ENCODE data around the gene UIMC1. TPM values are rescaled to one million over a fixed set of nuclear protein-coding genes. Genes with fewer than 3 reads are reported as not detected.

UIMC1 gene
- total RNA-seq, 1 donor from 2014 or later = 36.1 TPM

DNA sequence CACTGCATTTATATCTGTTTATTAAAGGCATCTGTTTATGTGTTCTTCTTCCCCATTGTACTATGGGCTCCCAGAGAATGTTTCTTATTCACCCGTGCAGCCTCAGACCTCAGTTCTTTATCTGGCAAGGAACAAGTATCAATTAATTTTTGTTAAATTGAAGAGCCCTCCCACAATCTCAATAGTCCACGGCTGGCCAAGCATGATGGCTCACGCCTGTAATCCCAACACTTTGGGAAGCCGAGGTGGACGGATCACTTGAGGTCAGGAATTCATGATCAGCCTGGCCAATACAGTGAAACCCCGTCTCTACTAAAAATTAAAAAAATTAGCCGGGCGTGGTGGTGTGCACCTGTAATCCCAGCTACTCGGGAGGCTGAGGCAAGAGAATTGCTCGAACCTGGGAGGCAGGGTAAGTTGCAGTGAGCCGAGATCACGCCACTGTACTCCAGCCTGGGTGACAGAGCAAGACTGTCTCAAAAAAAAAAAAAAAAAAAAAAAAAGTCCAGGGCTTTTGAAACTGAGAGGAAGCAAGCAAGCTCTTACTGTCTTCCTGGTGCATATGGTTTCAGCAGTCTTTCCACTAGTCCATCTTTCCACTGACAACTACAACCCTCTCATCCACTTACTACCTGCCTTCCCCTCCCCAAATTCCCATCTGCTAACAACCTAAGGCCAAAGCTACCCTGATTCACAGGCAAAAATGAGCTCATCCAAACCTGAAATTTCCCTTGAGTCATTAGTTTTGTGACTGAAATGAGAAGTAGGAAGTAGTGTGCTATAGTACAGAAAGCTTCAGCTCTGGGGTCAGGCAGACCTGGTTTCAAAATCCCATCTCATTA is 105.1 kb downstream of the UIMC1 start:
- H3K27ac Mint-ChIP-seq (ENCODE audit: unreplicated experiment) = peak overlapping the region; percentile 6
- no peak overlapping the region for H3K4me3 Mint-ChIP-seq (ENCODE audit: unreplicated experiment)
- H3K27ac ChIP-seq (ENCODE audit: low read depth, low read length) = no peak overlapping the region
- peaks cover 24% of the 10 kb centered on the region for H3K36me3 Mint-ChIP-seq (ENCODE audit: low read depth, unreplicated experiment)
- peaks cover 37% of the 10 kb centered on the region for H3K36me3 ChIP-seq (ENCODE audit: insufficient read depth, low read length)
- peaks cover 7% of the 10 kb centered on the region for H4K20me1 ChIP-seq (ENCODE audit: insufficient read depth, low read length)
- H3K9me3 ChIP-seq (ENCODE audit: insufficient read depth, low read depth, low read length) = no peaks in the 10 kb centered on the region
- TF ChIP-seq, protein P1, sequence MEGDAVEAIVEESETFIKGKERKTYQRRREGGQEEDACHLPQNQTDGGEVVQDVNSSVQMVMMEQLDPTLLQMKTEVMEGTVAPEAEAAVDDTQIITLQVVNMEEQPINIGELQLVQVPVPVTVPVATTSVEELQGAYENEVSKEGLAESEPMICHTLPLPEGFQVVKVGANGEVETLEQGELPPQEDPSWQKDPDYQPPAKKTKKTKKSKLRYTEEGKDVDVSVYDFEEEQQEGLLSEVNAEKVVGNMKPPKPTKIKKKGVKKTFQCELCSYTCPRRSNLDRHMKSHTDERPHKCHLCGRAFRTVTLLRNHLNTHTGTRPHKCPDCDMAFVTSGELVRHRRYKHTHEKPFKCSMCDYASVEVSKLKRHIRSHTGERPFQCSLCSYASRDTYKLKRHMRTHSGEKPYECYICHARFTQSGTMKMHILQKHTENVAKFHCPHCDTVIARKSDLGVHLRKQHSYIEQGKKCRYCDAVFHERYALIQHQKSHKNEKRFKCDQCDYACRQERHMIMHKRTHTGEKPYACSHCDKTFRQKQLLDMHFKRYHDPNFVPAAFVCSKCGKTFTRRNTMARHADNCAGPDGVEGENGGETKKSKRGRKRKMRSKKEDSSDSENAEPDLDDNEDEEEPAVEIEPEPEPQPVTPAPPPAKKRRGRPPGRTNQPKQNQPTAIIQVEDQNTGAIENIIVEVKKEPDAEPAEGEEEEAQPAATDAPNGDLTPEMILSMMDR (IDR thresholded peaks at IDR 0.05; ENCODE audit: insufficient read depth, low read depth, low read length) = no peak
- no peak for TF ChIP-seq EZH2 (IDR thresholded peaks at IDR 0.05; ENCODE audit: insufficient read depth, low read length)
- H3K4me1 ChIP-seq (ENCODE audit: insufficient read depth, low read length) = no peaks in the 10 kb centered on the region
- no peak overlapping the region for H3K4me2 ChIP-seq (ENCODE audit: low read length)
- H3K27me3 Mint-ChIP-seq (ENCODE audit: low read depth, unreplicated experiment) = peaks cover 16% of the 10 kb centered on the region
- H3K79me2 ChIP-seq (ENCODE audit: insufficient read depth, low read length) = no peaks in the 10 kb centered on the region
- no peaks in the 10 kb centered on the region for H3K9me3 Mint-ChIP-seq (ENCODE audit: unreplicated experiment)
- DNase-seq (ENCODE audit: low read depth) = no peak
- peaks cover 35% of the 10 kb centered on the region for H3K4me1 Mint-ChIP-seq (ENCODE audit: low read depth, unreplicated experiment)
- H2AFZ ChIP-seq (ENCODE audit: low read depth, low read length) = no peak overlapping the region
- no peak for FAIRE-seq
- peaks cover 5% of the 10 kb centered on the region for H3K27me3 ChIP-seq (ENCODE audit: insufficient read depth, low read length)
- no peak overlapping the region for H3K4me3 ChIP-seq (ENCODE audit: insufficient read depth, low read depth, low read length)
- no peak overlapping the region for H3K9ac ChIP-seq (ENCODE audit: low read length)

DNA sequence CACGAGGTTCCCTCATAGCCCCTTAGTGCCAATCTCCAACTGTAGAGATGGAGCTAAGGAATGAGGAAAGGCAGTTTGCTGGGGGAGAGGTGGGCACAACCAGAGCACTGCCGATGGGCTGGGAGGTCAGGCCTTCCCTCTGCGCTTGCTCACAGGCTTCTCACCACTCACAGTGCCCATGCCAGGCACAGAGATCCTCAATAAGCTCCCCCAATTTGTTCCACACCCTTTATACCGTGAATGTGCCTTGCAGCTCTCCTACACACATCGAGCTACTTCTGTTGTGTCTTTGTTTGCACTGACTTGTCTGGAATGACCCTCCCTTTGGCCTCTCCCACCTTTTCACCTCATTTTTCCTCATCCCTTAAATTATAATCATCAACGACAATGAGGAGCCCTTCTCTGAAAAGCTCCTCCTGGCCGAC is 105.8 kb downstream of the UIMC1 start:
- no peak overlapping the region for H3K9ac ChIP-seq (ENCODE audit: low read length)
- H3K9me3 ChIP-seq (ENCODE audit: insufficient read depth, low read depth, low read length) = no peaks in the 10 kb centered on the region
- no peak overlapping the region for H3K4me3 ChIP-seq (ENCODE audit: insufficient read depth, low read depth, low read length)
- no peak for DNase-seq (ENCODE audit: low read depth)
- H3K27ac ChIP-seq (ENCODE audit: low read depth, low read length) = no peak overlapping the region
- Mint-ChIP-seq H3K27me3 (ENCODE audit: low read depth, unreplicated experiment) (peaks cover 22% of the 10 kb centered on the region), H3K36me3 (ENCODE audit: low read depth, unreplicated experiment) (peaks cover 24% of the 10 kb centered on the region), H3K4me1 (ENCODE audit: low read depth, unreplicated experiment) (peaks cover 35% of the 10 kb centered on the region), H3K4me3 (ENCODE audit: unreplicated experiment) (no peak overlapping the region), H3K9me3 (ENCODE audit: unreplicated experiment) (no peaks in the 10 kb centered on the region), H3K27ac (ENCODE audit: unreplicated experiment) (no peak overlapping the region)
- peaks cover 5% of the 10 kb centered on the region for H3K27me3 ChIP-seq (ENCODE audit: insufficient read depth, low read length)
- no peaks in the 10 kb centered on the region for H3K79me2 ChIP-seq (ENCODE audit: insufficient read depth, low read length)
- H2AFZ ChIP-seq (ENCODE audit: low read depth, low read length) = no peak overlapping the region
- no peak for FAIRE-seq
- H3K36me3 ChIP-seq (ENCODE audit: insufficient read depth, low read length) = peaks cover 31% of the 10 kb centered on the region
- H3K4me1 ChIP-seq (ENCODE audit: insufficient read depth, low read length) = no peaks in the 10 kb centered on the region
- no peak overlapping the region for H3K4me2 ChIP-seq (ENCODE audit: low read length)
- TF ChIP-seq, protein P1 (IDR thresholded peaks at IDR 0.05; ENCODE audit: insufficient read depth, low read depth, low read length) = no peak
- TF ChIP-seq EZH2 (IDR thresholded peaks at IDR 0.05; ENCODE audit: insufficient read depth, low read length) = no peak
- H4K20me1 ChIP-seq (ENCODE audit: insufficient read depth, low read length) = peaks cover 7% of the 10 kb centered on the region
